Kidney glomerular epithelial cell (primary cell): ENCODE measurements around the gene MLPH.

ENCODE experiments used
- DNase-seq: peaks from one replicate; lab custom pipeline; 2025; lab: John Stamatoyannopoulos, UW

Gene MLPH

DNA sequence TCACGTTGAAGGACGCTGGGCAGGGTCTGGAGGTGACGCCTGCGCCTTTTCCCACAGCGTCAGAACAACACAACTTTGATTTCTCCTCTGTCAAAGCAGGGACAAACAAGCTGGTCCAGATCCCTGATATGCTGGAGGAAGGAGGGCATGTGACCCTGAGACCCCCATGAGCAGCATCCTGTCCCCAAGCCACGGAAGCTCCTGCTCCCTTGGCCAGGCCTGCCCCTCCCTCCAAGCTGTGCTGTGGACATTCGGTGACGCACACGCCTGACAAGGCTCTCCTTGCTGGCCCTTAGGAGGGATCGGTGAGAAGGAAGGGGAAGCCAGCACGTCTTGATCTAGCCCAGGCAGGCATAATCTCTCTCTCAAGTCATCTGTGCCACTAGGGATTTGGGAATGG is 11.3 kb downstream of the MLPH start:
- no peak for DNase-seq

- peak; percentile 98 for DNase-seq
Measured at GRCh38 chr2:237500681-237501424, 13.8 kb downstream of the MLPH start.

- no peak for DNase-seq
Measured at GRCh38 chr2:237501892-237502513, 15.0 kb downstream of the MLPH start.

DNA sequence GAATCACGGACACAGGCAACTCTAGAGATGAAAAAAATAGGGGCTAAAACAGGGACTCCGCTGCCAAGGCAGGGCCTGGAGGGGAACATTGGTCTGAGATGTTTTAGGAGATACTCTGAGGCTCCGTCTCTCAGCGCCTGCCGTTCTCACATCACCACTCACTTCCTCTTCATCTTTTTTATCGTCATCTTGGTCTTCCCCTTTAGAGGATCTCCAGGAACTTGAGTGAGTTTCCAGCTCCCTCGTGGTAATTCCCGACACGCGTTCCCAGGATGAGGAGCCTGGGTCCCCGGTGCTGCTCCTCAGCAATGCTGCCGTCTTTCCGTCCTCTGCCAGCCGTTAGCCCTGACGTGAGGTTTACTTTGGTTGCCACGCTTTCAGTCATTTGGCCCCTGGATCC is 16.1 kb downstream of the MLPH start:
- DNase-seq, result no peak

- DNase-seq, result no peak
Measured at GRCh38 chr2:237505188-237505939, 18.3 kb downstream of the MLPH start.

- no peak for DNase-seq
Measured at GRCh38 chr2:237507512-237507911, 20.5 kb downstream of the MLPH start.

- DNase-seq, result no peak
Measured at GRCh38 chr2:237508361-237508760, 21.3 kb downstream of the MLPH start.

DNA sequence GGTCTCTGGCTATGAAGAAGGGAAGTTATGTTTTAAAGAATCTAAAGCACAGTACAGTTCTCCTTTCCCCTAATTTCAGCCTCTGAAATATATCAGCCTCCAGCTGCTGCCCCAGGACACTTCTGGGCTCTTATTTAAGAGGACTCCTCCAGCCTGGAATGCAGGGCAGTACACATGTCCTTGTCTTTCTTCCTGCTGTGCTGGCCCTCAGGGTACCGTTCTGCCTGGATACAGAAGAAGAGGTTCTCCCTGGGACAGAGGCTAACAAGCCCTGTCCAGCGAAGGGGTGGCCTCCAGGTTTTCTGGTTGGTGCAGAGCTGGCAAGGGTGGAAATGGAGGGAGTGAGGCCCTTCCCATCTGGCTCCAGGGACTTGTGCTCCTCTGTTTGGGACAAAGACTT is 22.1 kb downstream of the MLPH start:
- no peak for DNase-seq

DNA sequence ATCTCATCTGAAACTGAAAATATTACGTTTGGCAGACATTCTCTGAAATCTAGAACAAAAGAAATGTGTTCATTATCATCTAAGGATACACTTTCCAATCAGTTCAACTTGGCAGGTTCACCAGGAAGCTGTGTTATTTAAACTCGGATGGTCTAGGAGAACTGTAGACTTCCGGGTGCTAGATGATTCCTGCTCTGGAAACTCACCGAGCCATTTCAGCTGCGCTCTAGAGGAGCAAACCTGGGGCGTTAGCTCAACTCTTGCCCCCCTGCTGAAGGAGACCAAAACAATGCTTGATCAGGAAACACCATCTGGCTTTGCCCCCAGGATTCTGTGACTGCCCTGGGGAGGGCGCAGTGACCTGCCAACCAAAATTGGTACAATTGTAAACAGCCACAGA is 22.9 kb downstream of the MLPH start:
- no peak for DNase-seq

DNA sequence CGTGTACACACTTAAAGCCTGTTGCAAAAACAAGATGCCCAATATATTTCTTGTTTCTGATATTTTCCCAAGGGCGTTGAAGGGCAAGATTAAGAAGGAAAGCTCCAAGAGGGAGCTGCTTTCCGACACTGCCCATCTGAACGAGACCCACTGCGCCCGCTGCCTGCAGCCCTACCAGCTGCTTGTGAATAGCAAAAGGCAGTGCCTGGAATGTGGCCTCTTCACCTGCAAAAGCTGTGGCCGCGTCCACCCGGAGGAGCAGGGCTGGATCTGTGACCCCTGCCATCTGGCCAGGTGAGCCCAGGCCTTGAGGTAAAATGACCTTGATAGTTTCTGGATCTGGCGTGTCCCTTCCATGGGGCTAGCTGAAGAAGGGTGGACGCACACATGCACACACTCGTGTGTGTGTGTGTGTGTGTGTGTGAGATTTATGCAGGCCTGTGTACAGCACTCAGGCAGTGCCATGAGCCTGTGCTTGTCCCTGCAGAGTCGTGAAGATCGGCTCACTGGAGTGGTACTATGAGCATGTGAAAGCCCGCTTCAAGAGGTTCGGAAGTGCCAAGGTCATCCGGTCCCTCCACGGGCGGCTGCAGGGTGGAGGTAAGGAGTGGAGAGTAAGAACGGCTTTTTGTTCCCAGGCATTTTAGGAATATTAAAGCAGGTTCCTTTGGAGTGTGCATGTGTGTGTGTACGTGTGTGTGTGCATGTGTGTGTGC is 23.6 kb downstream of the MLPH start:
- no peak for DNase-seq

DNA sequence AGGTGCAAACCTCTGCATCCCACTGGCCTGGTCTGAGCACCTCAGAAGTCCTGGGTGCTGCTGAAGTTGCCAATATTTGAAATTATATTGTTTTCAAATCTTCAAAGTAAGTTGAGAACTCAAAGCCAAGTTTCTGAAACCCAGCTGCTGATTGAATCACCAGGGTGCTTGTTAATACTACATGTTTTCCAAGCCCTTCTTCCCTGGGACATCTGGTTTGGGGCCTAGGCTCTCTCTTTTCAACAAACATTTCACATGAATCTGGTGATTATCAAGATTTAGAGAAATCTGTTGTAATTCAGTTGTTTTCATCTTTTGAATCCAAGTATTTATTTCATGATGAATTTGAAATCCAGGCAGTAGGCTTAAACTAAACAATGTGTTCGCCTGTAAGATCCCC is 24.4 kb downstream of the MLPH start:
- no peak for DNase-seq

- no peak for DNase-seq
Measured at GRCh38 chr2:237511885-237512405, 24.9 kb downstream of the MLPH start.

DNA sequence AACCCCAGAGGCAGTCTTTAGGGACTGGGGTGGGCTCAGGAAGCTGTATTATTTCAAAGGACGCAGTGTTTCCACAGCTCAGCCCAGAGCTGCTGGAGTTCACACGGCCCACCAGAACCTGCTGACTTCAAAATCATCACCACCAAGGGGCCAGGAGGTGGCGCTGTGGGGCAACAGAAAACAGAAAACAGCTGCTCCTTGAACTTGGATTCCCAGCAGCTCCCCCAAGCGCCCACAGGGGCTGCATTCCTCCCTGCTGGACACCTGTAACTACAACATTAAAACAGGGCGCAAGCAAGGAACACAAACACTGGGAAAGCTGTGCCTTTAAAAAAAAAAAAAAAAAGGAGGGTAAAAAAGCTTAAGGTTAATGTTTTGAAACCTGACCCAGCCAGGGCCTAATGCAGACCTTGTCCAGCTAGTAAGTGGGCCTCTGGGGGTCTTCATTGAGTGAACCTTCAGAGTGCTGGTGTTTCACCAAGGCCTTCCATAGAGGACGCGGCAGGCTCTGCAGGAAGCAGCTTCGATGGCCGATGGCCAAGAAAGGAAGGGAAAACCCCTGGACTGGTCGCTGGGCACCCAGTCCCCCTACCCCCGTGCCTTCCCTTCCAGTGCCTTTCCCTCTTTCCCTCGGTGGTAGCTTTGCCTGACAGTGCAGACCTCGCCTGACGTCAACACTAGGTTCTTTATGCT is 25.9 kb downstream of the MLPH start:
- peak; percentile 86 for DNase-seq

DNA sequence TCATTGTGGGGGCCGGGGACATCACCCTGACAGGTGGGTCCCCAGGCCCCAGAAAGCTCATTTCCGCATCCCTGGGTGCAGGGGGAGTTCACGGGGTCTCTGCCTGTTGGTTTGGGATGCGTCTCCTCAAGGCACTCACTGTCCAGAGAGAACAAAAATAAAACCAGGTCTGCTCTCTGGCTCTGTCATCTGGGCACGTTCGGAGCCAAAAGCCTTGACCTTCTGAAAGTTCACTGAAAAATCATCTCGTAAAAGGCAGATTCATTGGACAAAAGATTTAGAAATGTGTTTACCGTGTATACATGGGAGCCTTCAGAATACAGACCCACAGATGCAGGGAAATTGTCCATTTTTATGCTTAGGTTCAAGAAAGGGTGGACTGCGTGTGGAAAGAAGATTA is 26.6 kb downstream of the MLPH start:
- DNase-seq, result no peak

DNA sequence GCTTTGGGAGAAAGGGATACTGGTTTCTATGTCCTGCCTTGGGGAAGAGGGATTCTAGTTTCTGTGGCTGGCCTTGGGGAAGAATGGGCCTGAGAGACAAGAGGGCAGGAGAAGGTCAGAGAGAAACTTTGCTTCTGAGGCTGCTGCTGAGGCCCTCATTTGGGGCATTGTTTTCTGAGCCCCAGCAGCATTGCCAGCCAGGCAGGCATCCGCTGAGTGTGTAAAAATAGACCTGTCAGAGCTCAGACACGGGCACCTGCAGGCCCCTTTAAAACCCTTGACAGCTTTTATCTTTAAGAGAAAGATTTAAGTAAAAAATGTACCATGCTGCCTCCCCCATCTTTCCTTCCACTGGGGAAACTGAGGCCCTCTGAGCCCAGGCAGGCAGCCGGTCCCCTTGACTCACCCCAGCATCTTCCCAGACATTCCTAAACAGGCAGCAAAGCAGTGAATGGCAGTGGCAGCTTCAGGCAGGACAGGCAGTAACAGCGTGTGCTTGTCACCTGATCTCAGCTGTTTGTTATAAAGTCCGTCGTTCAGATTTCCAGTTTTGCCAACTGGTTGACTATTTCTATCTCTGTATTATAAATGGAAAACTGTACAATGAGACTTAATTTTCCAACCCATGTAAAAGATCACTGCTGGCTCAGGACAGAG is 27.6 kb downstream of the MLPH start:
- DNase-seq, result no peak

DNA sequence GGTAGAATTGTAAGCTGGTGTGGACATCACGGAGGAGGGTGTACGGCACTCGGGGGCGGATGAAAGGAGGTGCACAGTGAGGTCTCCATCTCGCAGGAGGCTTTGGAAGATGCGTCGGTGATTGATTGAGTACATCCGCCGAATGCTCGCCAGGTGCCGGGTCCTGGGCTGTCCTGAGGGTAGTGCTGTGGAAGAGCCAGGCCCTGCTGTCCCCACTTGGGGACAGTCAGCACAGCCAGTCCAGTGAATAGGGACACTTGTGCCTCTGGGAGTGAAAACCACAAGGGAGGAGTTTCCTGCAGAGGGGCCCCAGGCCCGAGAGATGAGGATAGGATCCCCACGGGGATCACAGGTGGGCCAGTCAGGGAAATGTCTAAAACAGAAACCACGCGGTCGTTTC is 28.1 kb downstream of the MLPH start:
- no peak for DNase-seq

GRCh38 chr2:237515621-237516275 is 28.7 kb downstream of the MLPH start:
- DNase-seq, result no peak

- no peak for DNase-seq
Measured at GRCh38 chr2:237517163-237517562, 30.1 kb downstream of the MLPH start.

DNA sequence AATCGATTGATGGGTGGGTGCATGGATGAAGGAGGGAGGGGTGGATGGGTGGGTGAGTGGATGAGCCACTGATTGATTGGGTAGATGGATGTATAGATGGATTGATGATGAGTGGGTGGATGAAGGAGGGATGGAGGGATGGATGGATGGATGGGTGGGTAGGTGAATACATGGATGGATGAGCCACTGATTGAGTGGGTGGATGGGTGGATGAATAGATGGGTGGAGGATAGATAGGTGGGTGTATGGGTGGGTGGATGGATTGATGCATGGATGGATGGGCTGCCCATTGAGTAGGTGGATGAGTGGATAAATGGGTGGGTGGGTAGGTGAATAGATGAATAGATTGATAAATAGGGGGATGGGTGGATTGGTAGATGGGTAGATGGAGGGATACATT is 30.9 kb downstream of the MLPH start:
- no peak for DNase-seq

DNA sequence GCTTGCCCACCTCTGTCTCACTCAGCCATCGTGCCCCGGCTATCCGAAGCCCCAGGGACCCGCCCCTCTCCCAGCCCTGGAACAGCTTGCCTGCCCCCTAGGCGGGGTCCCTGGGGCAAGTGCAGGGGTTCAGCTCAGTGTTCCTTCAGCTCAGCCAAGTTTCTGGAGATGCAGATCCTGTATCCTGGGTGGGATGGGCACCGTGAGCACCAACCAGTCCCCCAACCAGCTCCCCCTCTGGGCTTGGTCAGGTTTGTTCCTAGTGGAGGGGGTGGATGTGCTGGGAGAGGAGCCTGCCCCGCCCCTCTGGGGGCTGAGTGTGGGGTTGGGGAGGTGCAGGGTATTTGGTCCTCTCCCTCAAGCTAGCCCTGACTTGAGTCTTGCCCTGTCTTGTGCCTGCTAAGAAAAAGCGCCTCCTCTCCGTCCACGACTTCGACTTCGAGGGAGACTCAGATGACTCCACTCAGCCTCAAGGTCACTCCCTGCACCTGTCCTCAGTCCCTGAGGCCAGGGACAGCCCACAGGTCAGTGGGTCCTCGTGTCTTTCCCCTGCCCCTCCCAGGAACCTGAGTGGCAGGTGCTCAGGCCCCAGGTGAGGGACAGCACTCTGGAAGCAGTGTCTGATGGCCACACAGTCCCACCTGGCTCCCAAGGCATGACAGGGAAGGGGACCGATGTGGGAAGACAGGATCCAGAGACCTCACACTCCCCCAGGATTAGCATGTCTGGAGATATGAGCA is 32.6 kb downstream of the MLPH start:
- DNase-seq, result no peak
